CD4-positive, alpha-beta T cell (primary cell): ENCODE measurements around the gene GPR176. TPM values are rescaled to one million over a fixed set of nuclear protein-coding genes. Genes with fewer than 3 reads are reported as not detected.

Source experiments
- ATAC-seq: fragments of 200-7000 bp; cut with Tn5 transposase; one replicate; pipeline ENCODE4 v1.10.0; 2022; ENCODE audit warnings: mild to moderate bottlenecking; ENCODE audit not compliant: poor library complexity
- CTCF ChIA-PET: fragments of 350-600 bp; sonication (Branson Sonifier 250); formaldehyde crosslinking; loops from one replicate; lab custom pipeline; 2021; ENCODE audit warnings: antibody characterized with exemption, inconsistent platforms; lab: Charles Lee
- POLR2A ChIA-PET: fragments of 350-600 bp; sonication (Branson Sonifier 250); formaldehyde crosslinking; loops from one replicate; lab custom pipeline; 2021; ENCODE audit warnings: antibody characterized with exemption, inconsistent platforms; lab: Charles Lee
- DNase-seq, 14 experiments: peaks; one replicate each; pipeline ENCODE4 v3.0.0-alpha.2; 2013 to 2020; ENCODE audit warnings: mixed read lengths in 2 of 14
- H3K27ac ChIP-seq, 2 donors: one replicate each; pipeline versions ENCODE4 v1.5.1 to v1.7.0; 2013; ENCODE audit warnings: low read length in 2 of 2, low read depth in 1 of 2, mild to moderate bottlenecking in 1 of 2
- H3K27me3 ChIP-seq, 2 experiments: 1 replicate in 1 of 2; 2 replicates in 1 of 2; pipeline versions ENCODE4 v1.6.1 to v1.7.0; 2013; ENCODE audit warnings: low read length in 2 of 2, control low read depth in 1 of 2, mild to moderate bottlenecking in 1 of 2, moderate library complexity in 1 of 2; ENCODE audit not compliant: insufficient read depth in 2 of 2, control insufficient read depth in 1 of 2
- H3K36me3 ChIP-seq: one replicate; pipeline ENCODE4 v1.6.1; 2013; ENCODE audit warnings: low read length, control low read depth; ENCODE audit not compliant: insufficient read depth
- H3K4me1 ChIP-seq: one replicate; pipeline ENCODE4 v1.6.1; 2013; ENCODE audit warnings: low read length, control low read depth; ENCODE audit not compliant: insufficient read depth
- H3K4me3 ChIP-seq: one replicate; pipeline ENCODE4 v1.5.1; 2013; ENCODE audit warnings: mild to moderate bottlenecking, low read length, moderate library complexity
- H3K9me3 ChIP-seq, 2 experiments: 1 replicate in 1 of 2; 2 replicates in 1 of 2; pipeline versions ENCODE4 v1.6.1 to v1.7.0; 2013; ENCODE audit warnings: low read length in 2 of 2, mild to moderate bottlenecking in 2 of 2, control low read depth in 1 of 2, moderate library complexity in 1 of 2; ENCODE audit not compliant: control insufficient read depth in 1 of 2, insufficient read depth in 1 of 2
- H3K27ac Mint-ChIP-seq: one replicate; pipeline ENCODE4 v1.8.0; 2020; ENCODE audit warnings: mixed read lengths
- H3K27me3 Mint-ChIP-seq: one replicate; pipeline ENCODE4 v1.8.0; 2021; ENCODE audit warnings: mixed read lengths
- H3K36me3 Mint-ChIP-seq: one replicate; pipeline ENCODE4 v1.8.0; 2021; ENCODE audit warnings: low read depth, mixed read lengths
- H3K4me1 Mint-ChIP-seq: one replicate; pipeline ENCODE4 v1.8.0; 2021; ENCODE audit warnings: low read depth, mixed read lengths
- H3K4me3 Mint-ChIP-seq: one replicate; pipeline ENCODE4 v1.8.0; 2020; ENCODE audit warnings: mild to moderate bottlenecking, mixed read lengths
- H3K9me3 Mint-ChIP-seq: one replicate; pipeline ENCODE4 v1.8.0; 2020; ENCODE audit warnings: mixed read lengths
- CTCF ChIP-seq: fragments of 200-600 bp; IDR thresholded peaks from one replicate; pipeline ENCODE4 v1.8.0; 2022; ENCODE audit warnings: antibody characterized with exemption, mild to moderate bottlenecking
- intact Hi-C, 2 experiments: fragments of 100-400 bp; cut with DNase I in 1 of 2; cut with micrococcal nuclease in 1 of 2; formaldehyde crosslinking; loops; one replicate each; pipeline versions ENCODE4 v1.15.1 to v1.9.0; 2023 to 2025; cut with DNase I, micrococcal nuclease
- total RNA-seq, 174 experiments: library from RNA in 2 of 174; stranded (reverse) in 2 of 174; gene quantifications; one replicate each; pipeline ENCODE4 v1.2.3 and lab custom pipeline; 2021 to 2026

Gene GPR176
- total RNA-seq, 2 experiments from 2014 or later, result not detected

- Mint-ChIP-seq H3K27ac (no peak overlapping the region), H3K36me3 (no peaks in the 10 kb centered on the region), H3K9me3 (no peaks in the 10 kb centered on the region), H3K4me3 (no peak overlapping the region), H3K27me3 (peaks cover 8% of the 10 kb centered on the region), H3K4me1 (no peaks in the 10 kb centered on the region)
- no peak for TF ChIP-seq CTCF
- H3K27me3 ChIP-seq, result no peaks in the 10 kb centered on the region
- POLR2A ChIA-PET, result no interaction called here
- intact Hi-C loops, result no loop called here
- CTCF ChIA-PET, result no interaction called here
- DNase-seq (no peak), ATAC-seq (no peak)
- no peaks in the 10 kb centered on the region for H3K9me3 ChIP-seq
- no peaks in the 10 kb centered on the region for H3K4me1 ChIP-seq
- no peak overlapping the region for H3K27ac ChIP-seq
- no peaks in the 10 kb centered on the region for H3K36me3 ChIP-seq
- H3K4me3 ChIP-seq, result no peak overlapping the region
Observed at GRCh38 chr15:39892418-39892817, 27.6 kb downstream of the GPR176 start.

GRCh38 chr15:39890621-39891020 is 29.4 kb downstream of the GPR176 start:
- DNase-seq (no peak), ATAC-seq (no peak)
- Mint-ChIP-seq H3K4me1 (no peaks in the 10 kb centered on the region), H3K36me3 (no peaks in the 10 kb centered on the region), H3K9me3 (no peaks in the 10 kb centered on the region), H3K4me3 (no peak overlapping the region), H3K27me3 (no peaks in the 10 kb centered on the region), H3K27ac (no peak overlapping the region)
- no peaks in the 10 kb centered on the region for H3K27me3 ChIP-seq
- H3K4me1 ChIP-seq, result no peaks in the 10 kb centered on the region
- POLR2A ChIA-PET, result no interaction called here
- no peak overlapping the region for H3K4me3 ChIP-seq
- no peaks in the 10 kb centered on the region for H3K9me3 ChIP-seq
- H3K27ac ChIP-seq, result no peak overlapping the region
- CTCF ChIA-PET, result no interaction called here
- no peaks in the 10 kb centered on the region for H3K36me3 ChIP-seq
- TF ChIP-seq CTCF, result no peak
- intact Hi-C loops, result no loop called here

GRCh38 chr15:39889601-39890000 is 30.5 kb downstream of the GPR176 start:
- Histone ChIP-seq H3K4me1 (no peaks in the 10 kb centered on the region), H3K4me3 (no peak overlapping the region), H3K27me3 (peaks cover 0 to 7% of the 10 kb centered on the region in 2 experiments), H3K36me3 (no peaks in the 10 kb centered on the region), H3K9me3 (no peaks in the 10 kb centered on the region), H3K27ac (no peak overlapping the region)
- TF ChIP-seq CTCF, result no peak
- H3K27me3 Mint-ChIP-seq, result no peaks in the 10 kb centered on the region
- DNase-seq, result no peak
- H3K27ac Mint-ChIP-seq, result no peak overlapping the region
- CTCF ChIA-PET, result no interaction called here
- H3K36me3 Mint-ChIP-seq, result no peaks in the 10 kb centered on the region
- no peak overlapping the region for H3K4me3 Mint-ChIP-seq
- no peak for ATAC-seq
- intact Hi-C loops, result loop anchor here in 1 of 2 experiments (5.0 kb wide), 1 partner anchor 383 kb away; no protein-coding TSS in a partner anchor
- no peaks in the 10 kb centered on the region for H3K9me3 Mint-ChIP-seq
- no peaks in the 10 kb centered on the region for H3K4me1 Mint-ChIP-seq
- POLR2A ChIA-PET, result interaction anchor here (0.6 kb wide), 1 partner anchor 109 kb away, joined by 3 read pairs; no protein-coding TSS in a partner anchor
